HepG2 (cell line): ENCODE results near the gene AGER. TPM values are rescaled to one million over a fixed set of nuclear protein-coding genes. Genes with fewer than 3 reads are reported as not detected.

ENCODE experiments used
- ATAC-seq: fragments of 200-7000 bp; cut with Tn5 transposase; 3 replicates; pipeline ENCODE4 v1.9.1; 2020; ENCODE audit warnings: mild to moderate bottlenecking, moderate library complexity
- BruUV-seq: library from RNA; stranded (reverse); fragments of 400-500 nt; replicated peaks from 2 replicates; lab custom pipeline; 2021; lab: Mats Ljungman, UMichigan
- CTCF ChIA-PET: fragments of 300-600 bp; formaldehyde crosslinking; extraction: SDS; loops from one replicate; lab custom pipeline; 2021; ENCODE audit warnings: low total read pairs, inconsistent platforms, low intra/inter-chr PET ratio; lab: Yijun Ruan, JAX
- POLR2A ChIA-PET: fragments of 350-600 bp; sonication (Branson Sonifier 250); formaldehyde crosslinking; loops from one replicate; lab custom pipeline; 2020; ENCODE audit warnings: antibody characterized with exemption, inconsistent platforms; lab: Yijun Ruan, JAX
- DNase-seq: peaks from one replicate; pipeline ENCODE4 v3.0.0-alpha.2; 2015; ENCODE audit warnings: low spot score
- FAIRE-seq: peaks from 3 replicates; lab custom pipeline; 2011; peaks lifted over from hg19 to GRCh38; lab: Jason Lieb, UNC
- H2AFZ ChIP-seq: one replicate; pipeline ENCODE4 v1.6.1; 2011; ENCODE audit warnings: low read length, inconsistent platforms
- H3K27ac ChIP-seq: fragments of 300-600 bp; 3 replicates; pipeline ENCODE4 v1.8.0; 2011; ENCODE audit warnings: mixed run types, mild to moderate bottlenecking, mixed read lengths, low read length, inconsistent platforms; ENCODE audit not compliant: insufficient read depth; ENCODE audit errors: extremely low read length
- H3K27me3 ChIP-seq, 2 experiments: fragments of 200-600 bp in 1 of 2; 2 replicates in 1 of 2; 3 replicates in 1 of 2; pipeline versions ENCODE4 v1.6.0 to v1.8.0; 2011; ENCODE audit warnings: low read length in 2 of 2, mild to moderate bottlenecking in 2 of 2, moderate library complexity in 2 of 2, inconsistent platforms in 1 of 2; ENCODE audit not compliant: insufficient read depth in 2 of 2, control insufficient read depth in 1 of 2
- H3K36me3 ChIP-seq, 2 experiments: fragments of 200-600 bp in 1 of 2; replicated peaks in 1 of 2; 2 replicates in 1 of 2; 3 replicates in 1 of 2; pipeline versions ENCODE4 v1.5.1 to v1.8.0; 2011; ENCODE audit warnings: low read length in 2 of 2, inconsistent platforms in 1 of 2; ENCODE audit not compliant: insufficient read depth in 2 of 2, control insufficient read depth in 1 of 2
- H3K4me1 ChIP-seq: 2 replicates; pipeline ENCODE4 v1.5.1; 2012; ENCODE audit warnings: low read length, inconsistent platforms; ENCODE audit not compliant: insufficient read depth
- H3K4me2 ChIP-seq: 2 replicates; pipeline ENCODE4 v1.6.0; 2011; ENCODE audit warnings: low read depth, low read length, inconsistent platforms
- H3K4me3 ChIP-seq, 3 experiments: fragments of 200-600 bp in 1 of 3; sonication (generic), shearing (Covaris generic) in 1 of 3; replicated peaks in 1 of 3; 2 replicates each; pipeline ENCODE4 v1.5.1; 2011 to 2016; ENCODE audit warnings: low read length in 3 of 3, inconsistent platforms in 2 of 3, low read depth in 2 of 3, mild to moderate bottlenecking in 2 of 3, control low read depth in 1 of 3, mixed read lengths in 1 of 3; ENCODE audit not compliant: insufficient read depth in 1 of 3
- H3K79me2 ChIP-seq: one replicate; pipeline ENCODE4 v1.6.1; 2011; ENCODE audit warnings: low read length, inconsistent platforms; ENCODE audit not compliant: insufficient read depth
- H3K9ac ChIP-seq: 2 replicates; pipeline ENCODE4 v1.6.0; 2011; ENCODE audit warnings: mild to moderate bottlenecking, low read depth, low read length, inconsistent platforms; ENCODE audit not compliant: insufficient read depth
- H3K9me3 ChIP-seq: 2 replicates; pipeline ENCODE4 v1.5.1; 2012; ENCODE audit warnings: mild to moderate bottlenecking, low read length
- H4K20me1 ChIP-seq: 2 replicates; pipeline ENCODE4 v1.6.0; 2011; ENCODE audit warnings: inconsistent platforms, mild to moderate bottlenecking, low read length, moderate library complexity; ENCODE audit not compliant: insufficient read depth
- AKAP8 ChIP-seq: sonication (generic); formaldehyde crosslinking; IDR thresholded peaks from 2 replicates; pipeline ENCODE4 v1.5.1; 2020; ENCODE audit warnings: mild to moderate bottlenecking, missing genetic modification reagents
- CBFB ChIP-seq: sonication (generic); formaldehyde crosslinking; IDR thresholded peaks from 2 replicates; pipeline ENCODE4 v1.4.0; 2020; ENCODE audit warnings: missing genetic modification reagents
- CHCHD3 ChIP-seq: sonication (generic); formaldehyde crosslinking; IDR thresholded peaks from 2 replicates; pipeline ENCODE4 v1.8.0; 2022; ENCODE audit warnings: mild to moderate bottlenecking, missing genetic modification reagents, moderate library complexity
- HMG20B ChIP-seq: conservative IDR thresholded peaks from 2 replicates; pipeline ENCODE4 v1.6.1; 2016; ENCODE audit warnings: missing genetic modification reagents, missing compliant biosample characterization
- HNRNPL ChIP-seq: fragments of 200-400 bp; formaldehyde crosslinking; IDR thresholded peaks from 2 replicates; pipeline ENCODE4 v1.6.1; 2017; ENCODE audit warnings: mild to moderate bottlenecking, low read depth, low read length
- KDM5A ChIP-seq: fragments of 200-600 bp; sonication (generic); IDR thresholded peaks from 2 replicates; pipeline ENCODE4 v1.7.0; 2018; ENCODE audit warnings: antibody characterized with exemption, mild to moderate bottlenecking, low read length, borderline replicate concordance
- PAF1 ChIP-seq: IDR thresholded peaks from 2 replicates; pipeline ENCODE4 v1.6.1; 2016; ENCODE audit warnings: missing genetic modification reagents, missing compliant biosample characterization
- PAWR ChIP-seq: sonication (generic); formaldehyde crosslinking; IDR thresholded peaks from 2 replicates; pipeline ENCODE4 v1.4.0; 2020; ENCODE audit warnings: missing genetic modification reagents, mild to moderate bottlenecking, borderline replicate concordance
- ZBTB8A ChIP-seq: sonication (generic); formaldehyde crosslinking; IDR thresholded peaks from 2 replicates; pipeline ENCODE4 v1.4.0; 2020; ENCODE audit warnings: mild to moderate bottlenecking, low read depth, missing genetic modification reagents, borderline replicate concordance
- ZC3H4 ChIP-seq: sonication (generic); formaldehyde crosslinking; IDR thresholded peaks from 2 replicates; pipeline ENCODE4 v1.4.0; 2020; ENCODE audit warnings: missing genetic modification reagents, borderline replicate concordance
- ZEB1 ChIP-seq: IDR thresholded peaks from 2 replicates; pipeline ENCODE4 v1.6.1; 2012; ENCODE audit warnings: mild to moderate bottlenecking, low read depth, inconsistent platforms; ENCODE audit not compliant: insufficient replicate concordance
- ZNF101 ChIP-seq: sonication (generic); formaldehyde crosslinking; IDR thresholded peaks from 2 replicates; pipeline ENCODE4 v1.4.0; 2020; ENCODE audit warnings: mild to moderate bottlenecking, low read depth, missing genetic modification reagents, borderline replicate concordance
- ZNF33A ChIP-seq: sonication (generic); formaldehyde crosslinking; IDR thresholded peaks from 2 replicates; pipeline ENCODE4 v1.5.1; 2020; ENCODE audit warnings: missing genetic modification reagents, mild to moderate bottlenecking, moderate library complexity, borderline replicate concordance
- ZNF367 ChIP-seq: sonication (generic); formaldehyde crosslinking; IDR thresholded peaks from 2 replicates; pipeline ENCODE4 v1.4.0; 2020; ENCODE audit warnings: missing genetic modification reagents, borderline replicate concordance
- ZNF430 ChIP-seq: sonication (generic); formaldehyde crosslinking; IDR thresholded peaks from 2 replicates; pipeline ENCODE4 v1.9.0; 2021; ENCODE audit warnings: mild to moderate bottlenecking, missing genetic modification reagents
- ZNF44 ChIP-seq: sonication (generic); formaldehyde crosslinking; IDR thresholded peaks from 2 replicates; pipeline ENCODE4 v1.5.1; 2020; ENCODE audit warnings: mild to moderate bottlenecking, missing genetic modification reagents
- ZNF878 ChIP-seq: sonication (generic); formaldehyde crosslinking; IDR thresholded peaks from 2 replicates; pipeline ENCODE4 v1.8.1; 2023; ENCODE audit warnings: mild to moderate bottlenecking, missing genetic modification reagents, moderate library complexity
- WGBS: methylation state at CpG from one replicate; pipeline ENCODE4 v1.1.6; 2017; ENCODE audit warnings: low lambda C conversion rate; 5-methylcytosine and 5-hydroxymethylcytosine counted together
- in situ Hi-C: cut with HindIII; loops from 2 replicates; pipeline ENCODE4 v1.10.0; 2017; ENCODE audit warnings: low pct_unique_long_range_greater_than_20kb; ENCODE audit not compliant: extremely low pct_ligation_motif_present
- intact Hi-C: fragments of 100-400 bp; cut with micrococcal nuclease; formaldehyde crosslinking; loops from one replicate; pipeline ENCODE4 v1.10.0; 2022; ENCODE audit not compliant: unreplicated experiment
- polyA plus RNA-seq, 8 experiments: library from polyadenylated mRNA; depleted of rRNA in 3 of 8; stranded (reverse) in 7 of 8; unstranded in 1 of 8; fragments of >200 nt; fragmentation: Illumina TruSeq in 4 of 8; extraction: Trizol in 4 of 8; gene quantifications; 2 replicates each; pipeline versions ENCODE4 v1.2.1 to v1.2.3, GENCODE V29; 2011 to 2016; ENCODE audit warnings: low read depth in 4 of 8, missing spikeins in 1 of 8, mixed read lengths in 1 of 8; ENCODE audit not compliant: insufficient read depth in 1 of 8
- total RNA-seq, 5 experiments: library from RNA; depleted of rRNA; stranded (reverse); fragments of >200 nt; fragmentation: Illumina TruSeq; extraction: Trizol; gene quantifications; 2 replicates each; pipeline ENCODE4 v1.2.3, GENCODE V29; 2016; ENCODE audit warnings: low read depth in 1 of 5
- TF ChIP-seq, protein P1 (sequence below): IDR thresholded peaks from 2 replicates; pipeline ENCODE4 v1.4.0; 2020; ENCODE audit warnings: mild to moderate bottlenecking, missing genetic modification reagents
- TF ChIP-seq, protein P2 (sequence below): sonication (generic); formaldehyde crosslinking; IDR thresholded peaks from 2 replicates; pipeline ENCODE4 v1.4.0; 2020; ENCODE audit warnings: low read depth, mild to moderate bottlenecking, missing genetic modification reagents

AGER gene
- total and polyA plus RNA-seq, 2 of the 13 experiments (the other 11 are each of a cell fraction or from before 2014, with no cell fraction given), result 1.9 to 5.1 TPM

DNA sequence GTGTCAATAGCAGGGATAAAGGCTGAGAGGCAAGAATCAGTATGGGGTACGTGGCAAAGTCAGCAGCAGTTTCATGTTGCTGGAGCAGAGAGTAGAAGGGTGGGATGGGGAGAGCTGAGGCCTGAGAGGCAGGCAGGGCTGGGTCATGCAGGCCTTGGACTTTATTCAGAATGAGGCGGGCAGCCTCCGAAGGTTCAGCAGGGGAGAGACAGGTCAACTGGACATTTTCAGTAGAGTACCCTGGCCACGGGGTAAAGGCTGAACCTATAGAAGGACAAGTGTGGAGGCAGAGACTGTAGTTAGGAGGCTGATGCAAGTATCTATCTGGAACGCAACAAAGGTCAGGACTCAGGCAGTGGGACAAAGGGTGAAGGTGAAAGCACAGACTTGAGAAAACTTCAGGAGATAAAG is 26.1 kb upstream of the AGER start:
- in situ Hi-C loops, result no loop called here
- ChIA-PET CTCF (no interaction called here), POLR2A (no interaction called here)
- Histone ChIP-seq H3K9ac (no peak overlapping the region), H3K36me3 (no peaks in the 10 kb centered on the region), H3K27ac (peak overlapping the region; percentile 24), H3K4me2 (peak overlapping the region; percentile 45), H3K79me2 (no peaks in the 10 kb centered on the region), H3K9me3 (no peaks in the 10 kb centered on the region), H4K20me1 (no peaks in the 10 kb centered on the region), H3K4me3 (no peak overlapping the region), H3K4me1 (peaks cover 24% of the 10 kb centered on the region), H2AFZ (no peak overlapping the region), H3K27me3 (peaks cover 1 to 12% of the 10 kb centered on the region in 2 experiments; a peak in 4 of 5 replicates)
- no TSS peak for BruUV-seq
- WGBS, result 2% methylated on average over 5 of the region's 5 CpGs
- intact Hi-C loops, result no loop called here
- peak; percentile 88 for ATAC-seq
- FAIRE-seq, result peak; percentile 12
- DNase-seq, result no peak
- TF ChIP-seq CHCHD3 (CRISPR knock-in tag), result no peak
- TF ChIP-seq ZNF367 (CRISPR knock-in tag), result no peak
- TF ChIP-seq HMG20B (CRISPR knock-in tag), result no peak
- TF ChIP-seq KDM5A, result no peak
- TF ChIP-seq ZNF33A (CRISPR knock-in tag), result no peak
- no peak for TF ChIP-seq AKAP8 (CRISPR knock-in tag)
- TF ChIP-seq ZNF101 (CRISPR knock-in tag), result no peak
- TF ChIP-seq, protein P1, sequence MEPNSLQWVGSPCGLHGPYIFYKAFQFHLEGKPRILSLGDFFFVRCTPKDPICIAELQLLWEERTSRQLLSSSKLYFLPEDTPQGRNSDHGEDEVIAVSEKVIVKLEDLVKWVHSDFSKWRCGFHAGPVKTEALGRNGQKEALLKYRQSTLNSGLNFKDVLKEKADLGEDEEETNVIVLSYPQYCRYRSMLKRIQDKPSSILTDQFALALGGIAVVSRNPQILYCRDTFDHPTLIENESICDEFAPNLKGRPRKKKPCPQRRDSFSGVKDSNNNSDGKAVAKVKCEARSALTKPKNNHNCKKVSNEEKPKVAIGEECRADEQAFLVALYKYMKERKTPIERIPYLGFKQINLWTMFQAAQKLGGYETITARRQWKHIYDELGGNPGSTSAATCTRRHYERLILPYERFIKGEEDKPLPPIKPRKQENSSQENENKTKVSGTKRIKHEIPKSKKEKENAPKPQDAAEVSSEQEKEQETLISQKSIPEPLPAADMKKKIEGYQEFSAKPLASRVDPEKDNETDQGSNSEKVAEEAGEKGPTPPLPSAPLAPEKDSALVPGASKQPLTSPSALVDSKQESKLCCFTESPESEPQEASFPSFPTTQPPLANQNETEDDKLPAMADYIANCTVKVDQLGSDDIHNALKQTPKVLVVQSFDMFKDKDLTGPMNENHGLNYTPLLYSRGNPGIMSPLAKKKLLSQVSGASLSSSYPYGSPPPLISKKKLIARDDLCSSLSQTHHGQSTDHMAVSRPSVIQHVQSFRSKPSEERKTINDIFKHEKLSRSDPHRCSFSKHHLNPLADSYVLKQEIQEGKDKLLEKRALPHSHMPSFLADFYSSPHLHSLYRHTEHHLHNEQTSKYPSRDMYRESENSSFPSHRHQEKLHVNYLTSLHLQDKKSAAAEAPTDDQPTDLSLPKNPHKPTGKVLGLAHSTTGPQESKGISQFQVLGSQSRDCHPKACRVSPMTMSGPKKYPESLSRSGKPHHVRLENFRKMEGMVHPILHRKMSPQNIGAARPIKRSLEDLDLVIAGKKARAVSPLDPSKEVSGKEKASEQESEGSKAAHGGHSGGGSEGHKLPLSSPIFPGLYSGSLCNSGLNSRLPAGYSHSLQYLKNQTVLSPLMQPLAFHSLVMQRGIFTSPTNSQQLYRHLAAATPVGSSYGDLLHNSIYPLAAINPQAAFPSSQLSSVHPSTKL (CRISPR knock-in tag), result no peak; the same call in 1 of the 2 replicates
- TF ChIP-seq ZBTB8A (CRISPR knock-in tag), result no peak
- no peak for TF ChIP-seq ZEB1
- no peak for TF ChIP-seq PAWR (CRISPR knock-in tag)
- no peak for TF ChIP-seq PAF1 (CRISPR knock-in tag)
- TF ChIP-seq ZNF44 (CRISPR knock-in tag), result no peak
- no peak for TF ChIP-seq ZC3H4 (CRISPR knock-in tag)
- TF ChIP-seq ZNF430 (CRISPR knock-in tag), result no peak
- TF ChIP-seq HNRNPL, result no peak
- no peak for TF ChIP-seq CBFB (CRISPR knock-in tag)
- TF ChIP-seq, protein P2, sequence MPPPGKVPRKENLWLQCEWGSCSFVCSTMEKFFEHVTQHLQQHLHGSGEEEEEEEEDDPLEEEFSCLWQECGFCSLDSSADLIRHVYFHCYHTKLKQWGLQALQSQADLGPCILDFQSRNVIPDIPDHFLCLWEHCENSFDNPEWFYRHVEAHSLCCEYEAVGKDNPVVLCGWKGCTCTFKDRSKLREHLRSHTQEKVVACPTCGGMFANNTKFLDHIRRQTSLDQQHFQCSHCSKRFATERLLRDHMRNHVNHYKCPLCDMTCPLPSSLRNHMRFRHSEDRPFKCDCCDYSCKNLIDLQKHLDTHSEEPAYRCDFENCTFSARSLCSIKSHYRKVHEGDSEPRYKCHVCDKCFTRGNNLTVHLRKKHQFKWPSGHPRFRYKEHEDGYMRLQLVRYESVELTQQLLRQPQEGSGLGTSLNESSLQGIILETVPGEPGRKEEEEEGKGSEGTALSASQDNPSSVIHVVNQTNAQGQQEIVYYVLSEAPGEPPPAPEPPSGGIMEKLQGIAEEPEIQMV (CRISPR knock-in tag), result no peak
- no peak for TF ChIP-seq ZNF878
